ENCODE data around the gene NOTUM. TPM values are rescaled to one million over a fixed set of nuclear protein-coding genes. Genes with fewer than 3 reads are reported as not detected.

The NOTUM gene
- total and polyA plus RNA-seq, 9 of the 15 experiments (the other 6 are each of a cell fraction or from before 2014, with no cell fraction given): 0.03 to 14.0 (median 4.1) TPM

DNA sequence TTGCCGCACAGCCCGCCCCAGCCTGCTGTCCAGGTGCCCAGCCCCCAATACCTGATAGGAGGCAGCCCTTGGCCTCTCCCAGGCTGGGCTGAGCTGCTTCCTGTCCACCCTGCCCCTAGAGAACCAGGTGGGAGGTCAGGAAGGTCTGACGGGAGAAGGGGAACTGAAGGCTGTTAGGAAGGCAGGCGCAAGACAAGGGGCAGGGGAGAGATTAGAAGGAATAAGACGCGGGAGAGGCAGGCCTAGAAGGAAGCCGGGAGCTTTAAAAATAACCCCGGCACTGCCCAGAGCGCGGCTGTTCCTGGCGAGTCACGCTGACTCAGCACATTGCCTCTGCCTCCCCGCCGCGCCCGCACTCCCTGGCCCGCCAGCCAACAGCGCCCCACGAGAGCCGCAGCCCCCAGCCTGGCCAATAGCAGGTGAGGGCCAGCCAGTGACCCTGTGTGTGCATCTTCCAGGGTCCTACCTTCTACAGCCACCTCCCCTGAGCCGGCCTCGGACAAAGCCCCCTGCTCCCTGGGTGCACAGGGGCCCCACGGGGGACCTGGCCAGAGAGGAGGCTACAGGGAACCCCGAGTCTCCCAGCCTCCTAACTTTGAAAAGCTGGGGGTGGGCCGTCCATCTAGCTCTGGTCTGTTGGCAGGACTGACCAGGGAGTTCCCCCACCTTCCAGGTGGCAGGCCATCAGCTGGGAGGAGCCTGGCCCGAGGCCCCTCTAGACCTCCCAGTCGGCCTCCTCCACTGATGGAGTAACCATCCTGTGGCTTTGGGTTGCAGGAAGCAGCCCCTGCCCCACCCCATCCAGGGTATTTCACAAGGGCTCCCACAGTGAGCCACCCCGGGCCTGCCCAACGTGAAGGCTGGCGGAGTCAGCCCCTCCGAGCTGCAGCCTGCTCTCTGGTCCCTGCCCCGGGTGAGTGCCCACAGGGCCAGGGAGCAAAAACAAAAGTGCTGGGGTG lies 37.4 kb downstream of the NOTUM start (continued):
- TF ChIP-seq, protein P1, sequence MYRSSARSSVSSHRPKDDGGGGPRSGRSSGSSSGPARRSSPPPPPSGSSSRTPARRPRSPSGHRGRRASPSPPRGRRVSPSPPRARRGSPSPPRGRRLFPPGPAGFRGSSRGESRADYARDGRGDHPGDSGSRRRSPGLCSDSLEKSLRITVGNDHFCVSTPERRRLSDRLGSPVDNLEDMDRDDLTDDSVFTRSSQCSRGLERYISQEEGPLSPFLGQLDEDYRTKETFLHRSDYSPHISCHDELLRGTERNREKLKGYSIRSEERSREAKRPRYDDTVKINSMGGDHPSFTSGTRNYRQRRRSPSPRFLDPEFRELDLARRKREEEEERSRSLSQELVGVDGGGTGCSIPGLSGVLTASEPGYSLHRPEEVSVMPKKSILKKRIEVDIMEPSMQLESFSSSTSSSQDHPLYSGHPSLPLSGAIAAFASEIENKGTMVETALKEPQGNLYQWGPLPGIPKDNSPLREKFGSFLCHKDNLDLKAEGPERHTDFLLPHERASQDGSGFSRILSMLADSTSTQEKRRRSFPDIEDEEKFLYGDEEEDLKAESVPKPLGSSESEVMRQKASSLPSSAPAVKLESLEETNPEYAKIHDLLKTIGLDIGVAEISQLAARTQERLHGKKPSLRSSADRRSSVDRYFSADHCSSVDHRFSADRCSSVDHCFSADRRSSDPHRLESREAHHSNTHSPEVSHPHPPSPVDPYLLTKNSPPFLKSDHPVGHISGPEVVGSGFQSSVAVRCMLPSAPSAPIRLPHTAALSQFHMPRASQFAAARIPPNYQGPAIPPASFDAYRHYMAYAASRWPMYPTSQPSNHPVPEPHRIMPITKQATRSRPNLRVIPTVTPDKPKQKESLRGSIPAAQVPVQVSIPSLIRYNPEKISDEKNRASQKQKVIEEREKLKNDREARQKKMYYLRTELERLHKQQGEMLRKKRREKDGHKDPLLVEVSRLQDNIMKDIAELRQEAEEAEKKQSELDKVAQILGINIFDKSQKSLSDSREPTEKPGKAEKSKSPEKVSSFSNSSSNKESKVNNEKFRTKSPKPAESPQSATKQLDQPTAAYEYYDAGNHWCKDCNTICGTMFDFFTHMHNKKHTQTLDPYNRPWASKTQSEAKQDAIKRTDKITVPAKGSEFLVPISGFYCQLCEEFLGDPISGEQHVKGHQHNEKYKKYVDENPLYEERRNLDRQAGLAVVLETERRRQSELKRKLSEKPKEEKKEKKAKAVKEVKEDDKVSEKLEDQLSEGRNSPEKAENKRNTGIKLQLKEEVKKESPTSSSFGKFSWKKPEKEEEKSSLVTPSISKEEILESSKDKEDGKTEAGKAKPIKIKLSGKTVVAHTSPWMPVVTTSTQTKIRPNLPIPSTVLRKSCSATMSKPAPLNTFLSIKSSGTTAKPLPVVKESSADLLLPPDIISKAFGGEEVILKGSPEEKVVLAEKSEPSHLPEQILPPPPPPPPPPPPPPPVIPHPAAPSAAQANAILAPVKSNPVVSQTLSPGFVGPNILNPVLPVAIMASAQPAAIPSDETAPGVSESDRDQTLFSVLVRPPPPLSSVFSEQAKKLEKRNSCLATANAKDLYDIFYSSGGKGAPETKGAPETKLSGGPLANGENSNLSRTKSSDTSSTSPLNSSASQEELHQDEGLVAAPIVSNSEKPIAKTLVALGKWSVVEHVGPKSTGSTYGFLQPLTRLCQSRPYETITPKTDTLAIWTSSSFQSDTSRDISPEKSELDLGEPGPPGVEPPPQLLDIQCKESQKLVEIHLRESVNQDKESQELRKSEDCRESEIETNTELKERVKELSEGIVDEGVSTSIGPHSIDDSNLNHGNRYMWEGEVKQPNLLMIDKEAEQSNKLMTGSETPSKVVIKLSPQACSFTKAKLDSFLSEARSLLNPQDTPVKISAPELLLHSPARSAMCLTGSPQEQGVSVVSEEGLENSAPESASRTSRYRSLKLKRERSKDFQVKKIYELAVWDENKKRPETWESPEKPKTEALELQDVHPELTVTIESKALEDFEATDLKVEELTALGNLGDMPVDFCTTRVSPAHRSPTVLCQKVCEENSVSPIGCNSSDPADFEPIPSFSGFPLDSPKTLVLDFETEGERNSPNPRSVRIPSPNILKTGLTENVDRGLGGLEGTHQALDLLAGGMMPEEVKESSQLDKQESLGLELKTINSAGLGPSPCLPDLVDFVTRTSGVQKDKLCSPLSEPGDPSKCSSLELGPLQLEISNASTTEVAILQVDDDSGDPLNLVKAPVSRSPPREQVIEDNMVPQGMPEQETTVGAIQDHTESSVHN (IDR thresholded peaks at IDR 0.05; ENCODE audit: borderline replicate concordance in 1 of 2, low read depth in 1 of 2): peak in 1 of 2 experiments; percentile 62; a peak in 1 of 4 replicates
- TF ChIP-seq, protein P2, sequence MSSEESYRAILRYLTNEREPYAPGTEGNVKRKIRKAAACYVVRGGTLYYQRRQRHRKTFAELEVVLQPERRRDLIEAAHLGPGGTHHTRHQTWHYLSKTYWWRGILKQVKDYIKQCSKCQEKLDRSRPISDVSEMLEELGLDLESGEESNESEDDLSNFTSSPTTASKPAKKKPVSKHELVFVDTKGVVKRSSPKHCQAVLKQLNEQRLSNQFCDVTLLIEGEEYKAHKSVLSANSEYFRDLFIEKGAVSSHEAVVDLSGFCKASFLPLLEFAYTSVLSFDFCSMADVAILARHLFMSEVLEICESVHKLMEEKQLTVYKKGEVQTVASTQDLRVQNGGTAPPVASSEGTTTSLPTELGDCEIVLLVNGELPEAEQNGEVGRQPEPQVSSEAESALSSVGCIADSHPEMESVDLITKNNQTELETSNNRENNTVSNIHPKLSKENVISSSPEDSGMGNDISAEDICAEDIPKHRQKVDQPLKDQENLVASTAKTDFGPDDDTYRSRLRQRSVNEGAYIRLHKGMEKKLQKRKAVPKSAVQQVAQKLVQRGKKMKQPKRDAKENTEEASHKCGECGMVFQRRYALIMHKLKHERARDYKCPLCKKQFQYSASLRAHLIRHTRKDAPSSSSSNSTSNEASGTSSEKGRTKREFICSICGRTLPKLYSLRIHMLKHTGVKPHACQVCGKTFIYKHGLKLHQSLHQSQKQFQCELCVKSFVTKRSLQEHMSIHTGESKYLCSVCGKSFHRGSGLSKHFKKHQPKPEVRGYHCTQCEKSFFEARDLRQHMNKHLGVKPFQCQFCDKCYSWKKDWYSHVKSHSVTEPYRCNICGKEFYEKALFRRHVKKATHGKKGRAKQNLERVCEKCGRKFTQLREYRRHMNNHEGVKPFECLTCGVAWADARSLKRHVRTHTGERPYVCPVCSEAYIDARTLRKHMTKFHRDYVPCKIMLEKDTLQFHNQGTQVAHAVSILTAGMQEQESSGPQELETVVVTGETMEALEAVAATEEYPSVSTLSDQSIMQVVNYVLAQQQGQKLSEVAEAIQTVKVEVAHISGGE (CRISPR knock-in tag; IDR thresholded peaks at IDR 0.05): peak in 1 of 3 experiments; percentile 49; a peak in 1 of 6 replicates
- TF ChIP-seq SP2 (IDR thresholded peaks at IDR 0.05; ENCODE audit: extremely low read depth, low read depth, low read length, poor library complexity, severe bottlenecking) (peak; percentile 13), SRSF3 (IDR thresholded peaks at IDR 0.05; ENCODE audit: insufficient read depth, low read length) (no peak), ZBTB1 (CRISPR knock-in tag; IDR thresholded peaks at IDR 0.05; ENCODE audit: borderline replicate concordance, low read depth) (no peak), JUN (IDR thresholded peaks at IDR 0.05; ENCODE audit: borderline replicate concordance, low read depth, low read length) (peak; percentile 49; the same call in 1 of the 2 replicates), JUN (CRISPR knock-in tag; IDR thresholded peaks at IDR 0.05; ENCODE audit: borderline replicate concordance) (no peak), MTA2 (IDR thresholded peaks at IDR 0.05; ENCODE audit: low read depth) (no peak)
- TF ChIP-seq, protein P3, sequence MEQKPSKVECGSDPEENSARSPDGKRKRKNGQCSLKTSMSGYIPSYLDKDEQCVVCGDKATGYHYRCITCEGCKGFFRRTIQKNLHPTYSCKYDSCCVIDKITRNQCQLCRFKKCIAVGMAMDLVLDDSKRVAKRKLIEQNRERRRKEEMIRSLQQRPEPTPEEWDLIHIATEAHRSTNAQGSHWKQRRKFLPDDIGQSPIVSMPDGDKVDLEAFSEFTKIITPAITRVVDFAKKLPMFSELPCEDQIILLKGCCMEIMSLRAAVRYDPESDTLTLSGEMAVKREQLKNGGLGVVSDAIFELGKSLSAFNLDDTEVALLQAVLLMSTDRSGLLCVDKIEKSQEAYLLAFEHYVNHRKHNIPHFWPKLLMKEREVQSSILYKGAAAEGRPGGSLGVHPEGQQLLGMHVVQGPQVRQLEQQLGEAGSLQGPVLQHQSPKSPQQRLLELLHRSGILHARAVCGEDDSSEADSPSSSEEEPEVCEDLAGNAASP (IDR thresholded peaks at IDR 0.05): no peak
